Measurements from ENCODE around the gene UTP25.

Gene UTP25

GRCh38 chr1:209815490-209815889 is 12.3 kb upstream of the UTP25 start:
- Histone ChIP-seq H3K4me2 (ENCODE audit: low read length) (no peak overlapping the region), H3K4me1 (ENCODE audit: low read length) (no peaks in the 10 kb centered on the region), H3K4me3 (ENCODE audit: low read length) (no peak overlapping the region), H3K9ac (ENCODE audit: low read length) (no peak overlapping the region), H3K27me3 (ENCODE audit: low read depth, low read length) (peaks cover 12% of the 10 kb centered on the region; the same call in 1 of the 2 replicates), H4K20me1 (ENCODE audit: insufficient read depth, low read length) (no peaks in the 10 kb centered on the region), H3K9me3 (ENCODE audit: insufficient read depth, low read length) (no peaks in the 10 kb centered on the region), H3K79me2 (ENCODE audit: low read length) (no peaks in the 10 kb centered on the region), H3K36me3 (replicated peaks; ENCODE audit: low read depth, low read length) (no peaks in the 10 kb centered on the region), H3K27ac (ENCODE audit: low read length) (no peak overlapping the region), H2AFZ (ENCODE audit: low read depth, low read length) (no peak overlapping the region)
- TF ChIP-seq CTCF (IDR thresholded peaks at IDR 0.05; ENCODE audit: low read depth, low read length) (no peak), EZH2phosphoT487 (IDR thresholded peaks at IDR 0.05; ENCODE audit: low read depth) (no peak)

DNA sequence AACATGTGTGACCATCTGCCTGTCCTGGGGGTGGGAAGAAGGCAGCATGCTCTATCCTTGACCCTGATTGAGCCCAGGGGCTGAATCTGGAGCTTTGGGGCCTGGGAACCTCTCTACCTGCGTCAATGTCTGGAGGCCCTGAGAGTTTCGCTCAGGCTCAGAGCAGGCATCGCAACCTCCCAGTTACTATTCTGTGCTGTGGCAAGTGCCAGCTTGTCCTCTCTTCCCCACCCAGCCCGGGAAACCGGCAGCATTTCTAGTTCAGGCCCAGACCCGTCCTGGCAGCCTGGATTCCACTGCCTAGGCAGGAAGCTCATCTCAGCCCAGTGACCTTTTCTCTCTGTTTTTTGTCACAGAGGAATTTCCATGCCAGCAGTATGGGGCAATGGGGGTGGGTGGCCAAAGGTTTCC is 11.8 kb upstream of the UTP25 start:
- Histone ChIP-seq H3K36me3 (replicated peaks; ENCODE audit: low read depth, low read length) (no peaks in the 10 kb centered on the region), H3K4me2 (ENCODE audit: low read length) (no peak overlapping the region), H4K20me1 (ENCODE audit: insufficient read depth, low read length) (no peaks in the 10 kb centered on the region), H3K27ac (ENCODE audit: low read length) (no peak overlapping the region), H3K4me1 (ENCODE audit: low read length) (no peaks in the 10 kb centered on the region), H3K27me3 (ENCODE audit: low read depth, low read length) (peaks cover 17% of the 10 kb centered on the region; the same call in 1 of the 2 replicates), H3K4me3 (ENCODE audit: low read length) (no peak overlapping the region), H3K9ac (ENCODE audit: low read length) (no peak overlapping the region), H3K9me3 (ENCODE audit: insufficient read depth, low read length) (no peaks in the 10 kb centered on the region), H3K79me2 (ENCODE audit: low read length) (no peaks in the 10 kb centered on the region), H2AFZ (ENCODE audit: low read depth, low read length) (no peak overlapping the region)
- no peak for TF ChIP-seq CTCF (IDR thresholded peaks at IDR 0.05; ENCODE audit: low read depth, low read length)
- no peak for TF ChIP-seq EZH2phosphoT487 (IDR thresholded peaks at IDR 0.05; ENCODE audit: low read depth)

GRCh38 chr1:209816923-209817322 is 10.8 kb upstream of the UTP25 start:
- H3K36me3 ChIP-seq (replicated peaks; ENCODE audit: low read depth, low read length), result no peaks in the 10 kb centered on the region
- no peak overlapping the region for H3K4me3 ChIP-seq (ENCODE audit: low read length)
- TF ChIP-seq EZH2phosphoT487 (IDR thresholded peaks at IDR 0.05; ENCODE audit: low read depth) (no peak), CTCF (IDR thresholded peaks at IDR 0.05; ENCODE audit: low read depth, low read length) (no peak)
- no peak overlapping the region for H3K9ac ChIP-seq (ENCODE audit: low read length)
- H3K27ac ChIP-seq (ENCODE audit: low read length), result no peak overlapping the region
- no peaks in the 10 kb centered on the region for H3K4me1 ChIP-seq (ENCODE audit: low read length)
- no peaks in the 10 kb centered on the region for H3K9me3 ChIP-seq (ENCODE audit: insufficient read depth, low read length)
- no peaks in the 10 kb centered on the region for H4K20me1 ChIP-seq (ENCODE audit: insufficient read depth, low read length)
- no peaks in the 10 kb centered on the region for H3K79me2 ChIP-seq (ENCODE audit: low read length)
- H3K27me3 ChIP-seq (ENCODE audit: low read depth, low read length), result peaks cover 22% of the 10 kb centered on the region
- no peak overlapping the region for H3K4me2 ChIP-seq (ENCODE audit: low read length)
- no peak overlapping the region for H2AFZ ChIP-seq (ENCODE audit: low read depth, low read length)

DNA sequence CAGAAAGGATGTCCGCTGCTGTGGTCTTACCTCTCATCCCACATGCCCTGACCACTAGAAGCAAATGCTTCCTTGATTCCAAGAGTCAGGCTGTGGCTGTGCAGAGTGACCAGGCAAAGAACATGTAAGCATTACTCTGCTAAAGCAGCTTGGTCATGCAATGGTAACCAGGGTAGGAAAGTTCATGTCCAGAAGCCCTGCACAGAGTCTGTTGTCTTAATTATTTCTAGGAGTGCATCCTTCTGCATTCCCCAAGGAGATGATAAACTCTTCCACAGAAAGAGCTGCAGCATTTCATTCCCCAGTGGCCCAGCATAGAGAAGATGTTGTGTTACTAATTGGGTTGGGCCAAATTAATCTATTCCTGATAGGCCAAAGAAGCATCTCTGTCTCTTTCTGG is 10.1 kb upstream of the UTP25 start:
- H3K36me3 ChIP-seq (replicated peaks; ENCODE audit: low read depth, low read length), result no peaks in the 10 kb centered on the region
- H4K20me1 ChIP-seq (ENCODE audit: insufficient read depth, low read length), result no peaks in the 10 kb centered on the region
- H3K4me2 ChIP-seq (ENCODE audit: low read length), result no peak overlapping the region
- H3K9ac ChIP-seq (ENCODE audit: low read length), result no peak overlapping the region
- TF ChIP-seq EZH2phosphoT487 (IDR thresholded peaks at IDR 0.05; ENCODE audit: low read depth) (no peak), CTCF (IDR thresholded peaks at IDR 0.05; ENCODE audit: low read depth, low read length) (no peak)
- H3K4me3 ChIP-seq (ENCODE audit: low read length), result no peak overlapping the region
- H3K27ac ChIP-seq (ENCODE audit: low read length), result no peak overlapping the region
- no peak overlapping the region for H2AFZ ChIP-seq (ENCODE audit: low read depth, low read length)
- no peaks in the 10 kb centered on the region for H3K9me3 ChIP-seq (ENCODE audit: insufficient read depth, low read length)
- peaks cover 22% of the 10 kb centered on the region for H3K27me3 ChIP-seq (ENCODE audit: low read depth, low read length)
- H3K79me2 ChIP-seq (ENCODE audit: low read length), result no peaks in the 10 kb centered on the region
- H3K4me1 ChIP-seq (ENCODE audit: low read length), result peaks cover 2% of the 10 kb centered on the region; the same call in 1 of the 2 replicates
